GM19372 (cell line): ENCODE measurements around the gene GRAMD2A.

Experiments used
- ATAC-seq: cut with Tn5 transposase; IDR thresholded peaks from one replicate; pipeline ENCODE4 v1.9.1; 2021; ENCODE audit warnings: mild to moderate bottlenecking, low read depth, moderate library complexity; ENCODE audit not compliant: unreplicated experiment

The GRAMD2A gene

GRCh38 chr15:72220687-72221086, 23.1 kb upstream of the GRAMD2A start:
- no peak for ATAC-seq

- no peak for ATAC-seq
Observed at GRCh38 chr15:72217216-72217615, 19.6 kb upstream of the GRAMD2A start.

DNA sequence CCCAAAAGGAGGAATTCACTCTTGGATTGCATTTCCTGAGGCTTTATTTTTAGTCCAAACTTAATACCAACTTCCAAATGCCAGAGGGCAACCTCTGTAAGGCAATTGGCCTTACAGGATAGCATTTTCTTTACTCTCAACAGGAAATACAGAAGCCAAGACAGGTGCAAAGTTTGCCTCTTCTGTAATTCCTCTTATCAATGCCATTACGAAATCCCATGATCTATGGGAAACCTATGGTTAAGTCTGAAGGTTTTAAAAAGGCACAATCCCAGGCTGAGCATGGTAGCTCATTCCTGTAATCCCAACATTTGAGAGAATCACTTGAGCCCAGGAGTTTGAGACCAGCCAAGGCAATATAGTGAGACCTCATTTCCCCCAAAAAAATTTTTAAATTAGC, 18.5 kb upstream of the GRAMD2A start:
- ATAC-seq, result no peak

- ATAC-seq, result no peak
Observed at GRCh38 chr15:72207558-72208085, 10.0 kb upstream of the GRAMD2A start.

- ATAC-seq, result no peak
Observed at GRCh38 chr15:72206677-72207000, 9.1 kb upstream of the GRAMD2A start.

- no peak for ATAC-seq
Observed at GRCh38 chr15:72205896-72206676, 8.5 kb upstream of the GRAMD2A start.

DNA sequence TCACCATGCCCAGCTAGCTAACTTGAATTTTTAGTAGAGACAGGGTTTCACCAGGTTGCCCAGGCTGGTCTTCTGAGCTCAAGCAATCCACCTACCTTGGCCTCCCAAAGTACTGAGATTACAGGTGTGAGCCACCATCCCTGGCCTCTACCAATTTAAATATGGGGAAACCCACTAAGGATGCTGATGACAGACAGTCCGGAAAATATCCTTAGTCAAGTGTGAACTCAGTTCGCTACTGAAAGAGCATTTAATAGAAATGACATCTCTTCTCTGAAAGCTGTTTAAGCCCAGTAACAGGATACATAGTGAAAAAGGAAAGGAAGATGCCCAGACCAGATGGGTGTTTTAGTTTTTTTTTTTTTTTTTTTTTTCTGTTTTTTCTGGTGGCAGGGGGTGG, 7.7 kb upstream of the GRAMD2A start:
- no peak for ATAC-seq

DNA sequence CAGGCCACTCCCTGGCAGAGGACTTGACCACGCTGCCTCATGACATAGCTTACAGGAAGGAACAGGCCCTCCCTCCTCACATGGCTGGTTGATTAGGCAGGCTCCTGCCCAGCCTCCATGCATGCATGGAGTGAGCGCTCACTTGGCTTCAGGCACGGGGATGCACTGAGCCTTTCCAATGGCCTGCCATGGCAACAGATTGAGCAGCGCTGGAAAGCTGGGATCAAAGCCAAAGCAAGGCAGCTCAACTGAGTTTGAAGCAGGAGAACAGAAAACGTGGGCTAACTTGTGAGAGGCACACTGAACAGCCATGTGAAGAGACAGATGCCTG, 5.9 kb upstream of the GRAMD2A start:
- no peak for ATAC-seq

DNA sequence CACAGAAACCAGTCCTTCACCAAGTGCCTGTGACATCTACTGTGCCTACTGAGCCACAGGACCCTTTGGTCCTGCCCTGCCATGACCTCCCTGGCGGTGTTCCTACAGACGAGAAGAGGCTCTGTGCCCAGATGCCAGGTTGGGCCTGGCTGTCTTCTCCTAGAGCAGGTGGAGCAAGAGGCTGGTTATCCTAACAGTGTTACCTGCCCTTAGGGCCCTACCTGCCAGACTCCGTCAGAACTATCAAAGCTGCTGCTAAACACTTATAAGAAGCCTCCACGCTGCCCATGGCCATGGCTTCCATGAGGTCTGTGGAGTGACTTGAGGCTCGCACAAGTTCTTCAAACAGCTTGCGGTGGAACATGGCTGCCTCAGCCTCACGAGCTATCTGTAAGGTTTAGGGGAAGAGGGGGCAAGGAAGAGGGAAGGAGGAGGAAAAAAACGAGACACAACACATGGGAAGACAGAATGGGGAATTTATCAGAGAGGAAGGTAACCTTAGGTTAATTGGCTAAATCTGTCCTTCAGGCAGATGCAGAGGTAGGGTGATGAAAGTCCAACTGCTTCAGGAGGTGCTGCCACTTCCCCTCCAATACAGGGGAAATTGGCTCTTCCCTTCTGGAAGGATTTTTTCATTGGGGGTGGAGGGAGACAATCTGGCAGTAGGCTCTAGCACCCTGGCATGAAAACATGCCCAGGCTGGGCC, 5.4 kb upstream of the GRAMD2A start:
- no peak for ATAC-seq

- no peak for ATAC-seq
Observed at GRCh38 chr15:72202302-72202701, 4.7 kb upstream of the GRAMD2A start.

- ATAC-seq, result no peak
Observed at GRCh38 chr15:72201391-72201921, 3.9 kb upstream of the GRAMD2A start.

GRCh38 chr15:72200395-72201237, 3.0 kb upstream of the GRAMD2A start:
- no peak for ATAC-seq

- ATAC-seq, result no peak
Observed at GRCh38 chr15:72199721-72200212, 2.2 kb upstream of the GRAMD2A start.

DNA sequence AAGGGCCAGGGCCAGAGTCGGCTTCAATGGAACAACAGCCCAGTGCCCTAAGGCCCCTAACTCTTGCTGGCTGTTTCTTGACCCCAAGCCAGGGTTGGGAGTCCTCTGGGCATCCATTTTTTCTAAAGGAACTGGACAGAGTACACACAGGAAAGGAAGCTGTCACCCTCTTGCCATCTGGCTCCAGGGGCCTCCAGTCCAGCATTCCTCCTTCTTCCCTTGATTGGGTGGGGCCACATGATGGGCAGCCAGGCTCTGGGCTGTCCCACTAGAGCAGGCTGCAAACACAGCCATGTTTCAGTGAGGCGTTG, 1.6 kb upstream of the GRAMD2A start:
- no peak for ATAC-seq

- ATAC-seq, result no peak
Observed at GRCh38 chr15:72198356-72199204, 993 bp upstream of the GRAMD2A start.

DNA sequence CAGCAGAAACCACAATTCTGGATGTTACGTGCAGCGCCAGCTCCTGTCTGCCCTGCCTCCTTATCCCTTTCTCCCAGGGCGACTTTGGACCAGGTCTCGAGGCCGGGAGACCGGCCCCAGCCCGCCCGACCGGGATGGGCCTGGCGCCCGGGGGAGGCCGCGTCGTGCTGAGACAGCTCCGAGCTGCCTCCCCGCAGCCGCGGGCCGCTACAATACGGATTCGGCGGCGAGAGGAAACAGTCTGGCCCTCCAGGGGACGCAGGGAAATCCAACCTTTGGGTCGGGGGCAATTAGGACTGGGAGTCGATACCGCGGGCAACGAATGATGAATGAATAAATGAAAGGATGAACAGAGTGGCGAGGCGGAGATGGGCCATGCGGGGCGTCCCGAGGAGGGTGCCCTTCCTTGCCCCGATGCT, 537 bp downstream of the GRAMD2A start:
- ATAC-seq, result no peak

DNA sequence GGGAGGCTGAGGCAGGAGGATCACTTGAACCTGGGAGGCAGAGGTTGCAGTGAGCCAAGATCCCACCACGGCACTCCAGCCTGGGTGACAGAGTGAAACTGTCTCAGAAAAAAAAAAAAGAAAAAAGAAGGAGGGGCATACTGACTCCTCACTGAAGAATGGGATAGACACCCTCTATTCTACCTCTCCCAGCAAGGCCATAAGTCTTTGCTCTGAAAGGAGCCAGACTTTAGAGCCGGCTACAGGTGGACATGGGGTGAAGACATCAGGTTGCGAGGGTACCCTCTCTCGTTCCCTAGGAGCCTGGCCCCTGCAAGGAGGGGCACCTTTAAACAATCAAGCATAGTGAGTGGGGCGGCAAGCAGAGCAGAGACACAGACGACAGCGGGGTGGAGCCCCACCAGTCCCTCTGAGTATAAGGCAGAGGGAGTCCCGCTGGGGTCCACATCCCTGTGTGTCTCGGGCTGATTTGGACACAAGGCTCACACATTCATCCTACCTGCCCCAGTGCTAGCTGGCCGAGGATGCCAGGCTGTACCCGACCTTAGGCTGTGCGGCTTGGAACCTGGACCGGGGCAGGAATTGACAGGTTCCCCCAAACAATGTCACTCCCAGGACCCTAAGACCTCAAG, 1.1 kb downstream of the GRAMD2A start:
- no peak for ATAC-seq

- ATAC-seq, result no peak
Observed at GRCh38 chr15:72195101-72195511, 2.5 kb downstream of the GRAMD2A start.

DNA sequence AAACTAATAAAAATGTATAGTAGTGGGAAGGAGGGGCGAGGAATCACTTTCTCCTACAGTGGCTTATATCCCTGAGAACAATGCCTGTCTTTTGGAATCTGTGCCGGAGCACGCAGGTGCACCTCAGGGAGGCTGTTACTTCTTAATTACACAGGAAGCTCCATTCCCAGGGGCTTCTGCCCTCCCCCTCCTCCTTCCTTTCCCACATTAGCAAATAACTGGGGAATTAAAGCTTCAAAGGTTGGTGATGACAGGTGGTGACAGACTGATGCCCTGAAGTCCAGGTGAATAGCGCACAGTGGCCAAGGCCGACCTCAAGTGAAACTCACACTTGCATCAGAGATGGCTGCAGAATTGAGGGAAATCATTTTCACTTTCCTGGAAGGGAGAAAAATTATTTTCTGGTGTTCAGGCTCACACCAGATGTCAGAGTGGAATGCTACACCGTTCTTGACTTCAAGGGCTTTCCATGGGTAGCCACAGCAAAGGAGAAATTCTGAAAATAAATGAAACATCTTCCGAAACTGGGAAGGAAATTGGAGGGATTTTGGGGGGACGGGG, 3.7 kb downstream of the GRAMD2A start:
- no peak for ATAC-seq
